ENCODE measurements around the gene INPP5J.

The INPP5J gene

DNA sequence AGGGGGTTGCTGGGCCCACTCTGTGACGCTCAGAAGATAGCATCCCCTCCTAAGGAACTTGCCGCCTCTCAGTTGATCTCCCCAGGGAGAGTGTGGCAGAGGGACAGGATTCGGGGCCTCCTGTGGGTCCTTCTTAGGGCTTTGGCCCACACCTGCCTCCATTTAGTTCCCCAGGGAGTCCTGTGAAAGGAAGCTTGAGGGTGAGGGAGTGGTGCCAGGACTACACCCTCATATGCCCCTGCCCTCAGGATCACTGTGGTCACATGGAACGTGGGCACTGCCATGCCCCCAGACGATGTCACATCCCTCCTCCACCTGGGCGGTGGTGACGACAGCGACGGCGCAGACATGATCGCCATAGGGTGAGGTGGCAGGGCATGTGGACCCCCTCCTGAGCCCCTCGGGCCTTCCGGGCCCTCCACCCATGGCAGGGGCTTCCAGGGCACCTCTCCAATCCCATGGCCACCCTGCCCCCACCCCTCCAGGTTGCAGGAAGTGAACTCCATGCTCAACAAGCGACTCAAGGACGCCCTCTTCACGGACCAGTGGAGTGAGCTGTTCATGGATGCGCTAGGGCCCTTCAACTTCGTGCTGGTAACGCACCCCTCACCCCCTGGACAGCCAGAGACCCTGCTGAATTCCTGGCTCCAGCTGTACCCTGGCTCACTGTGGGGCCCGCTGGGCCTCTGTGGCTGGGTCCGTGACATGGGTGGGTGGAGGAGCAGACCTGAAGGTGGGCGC is 3.5 kb downstream of the INPP5J start:
- no peak for DNase-seq

DNA sequence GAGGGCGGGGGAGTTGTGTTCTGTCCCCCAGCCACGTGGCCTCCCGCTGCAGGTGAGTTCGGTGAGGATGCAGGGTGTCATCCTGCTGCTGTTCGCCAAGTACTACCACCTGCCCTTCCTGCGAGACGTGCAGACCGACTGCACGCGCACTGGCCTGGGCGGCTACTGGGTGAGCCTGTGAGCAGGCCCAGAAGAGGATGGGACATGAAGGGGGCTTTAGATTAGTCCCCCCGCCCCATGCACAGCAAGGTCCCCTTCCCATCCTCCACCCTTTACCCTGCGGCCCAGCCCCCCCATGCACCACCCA is 4.1 kb downstream of the INPP5J start:
- DNase-seq: no peak

DNA sequence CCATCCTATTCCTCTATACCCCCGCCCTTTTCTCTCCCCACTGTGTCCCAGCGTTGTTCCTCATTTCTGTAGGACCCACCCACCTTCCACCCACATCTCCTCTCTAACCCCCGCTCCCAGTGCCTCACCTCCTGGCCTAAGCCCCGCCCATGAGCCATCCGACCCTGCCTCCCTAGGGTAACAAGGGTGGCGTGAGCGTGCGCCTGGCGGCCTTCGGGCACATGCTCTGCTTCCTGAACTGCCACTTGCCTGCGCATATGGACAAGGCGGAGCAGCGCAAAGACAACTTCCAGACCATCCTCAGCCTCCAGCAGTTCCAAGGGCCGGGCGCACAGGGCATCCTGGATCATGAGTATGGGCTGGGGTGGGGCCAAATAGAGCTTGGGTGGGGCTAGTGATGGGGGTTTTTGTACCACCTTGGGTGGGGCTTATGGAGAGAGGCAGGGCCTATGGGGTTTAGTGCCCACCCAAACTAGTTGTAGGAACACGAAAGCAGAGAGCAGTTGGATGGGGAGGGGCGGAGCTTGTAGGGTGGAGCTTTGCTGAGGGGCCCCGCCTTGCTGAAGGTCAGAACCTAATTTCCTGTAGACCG is 4.5 kb downstream of the INPP5J start:
- DNase-seq: no peak

DNA sequence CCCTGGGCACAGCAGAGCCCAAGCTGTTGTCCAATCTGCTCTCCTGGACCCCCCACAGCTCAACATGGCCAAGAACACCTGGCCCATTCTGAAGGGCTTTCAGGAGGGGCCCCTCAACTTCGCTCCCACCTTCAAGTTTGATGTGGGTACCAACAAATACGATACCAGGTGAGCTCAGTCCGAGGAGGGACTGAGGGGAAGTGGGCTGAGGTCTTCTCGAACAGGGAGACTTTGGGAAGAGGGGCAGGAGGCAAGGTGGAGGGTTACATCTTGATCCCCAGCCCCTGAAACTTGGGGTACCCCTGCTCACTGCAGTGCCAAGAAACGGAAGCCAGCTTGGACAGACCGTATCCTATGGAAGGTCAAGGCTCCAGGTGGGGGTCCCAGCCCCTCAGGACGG is 5.4 kb downstream of the INPP5J start:
- no peak for DNase-seq

DNA sequence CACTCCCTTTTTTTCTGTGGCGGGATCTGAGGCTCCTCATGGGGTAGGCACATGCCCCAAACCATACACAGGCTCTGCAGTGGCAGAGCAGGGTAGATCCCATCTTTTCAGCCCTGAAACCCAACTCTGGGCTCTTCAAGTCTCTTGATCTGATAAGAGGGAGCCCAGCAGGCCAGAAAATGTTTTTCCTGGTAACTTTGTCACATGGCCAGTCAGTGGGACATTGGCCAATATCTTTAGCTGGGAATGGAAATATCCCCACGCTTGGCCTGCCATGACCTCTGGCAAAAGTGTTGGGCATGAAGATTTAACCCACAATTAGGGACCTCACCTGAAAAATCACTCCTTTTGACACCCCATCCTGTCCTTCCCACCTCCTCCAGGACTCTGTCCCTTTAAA is 8.1 kb downstream of the INPP5J start:
- no peak for DNase-seq

DNA sequence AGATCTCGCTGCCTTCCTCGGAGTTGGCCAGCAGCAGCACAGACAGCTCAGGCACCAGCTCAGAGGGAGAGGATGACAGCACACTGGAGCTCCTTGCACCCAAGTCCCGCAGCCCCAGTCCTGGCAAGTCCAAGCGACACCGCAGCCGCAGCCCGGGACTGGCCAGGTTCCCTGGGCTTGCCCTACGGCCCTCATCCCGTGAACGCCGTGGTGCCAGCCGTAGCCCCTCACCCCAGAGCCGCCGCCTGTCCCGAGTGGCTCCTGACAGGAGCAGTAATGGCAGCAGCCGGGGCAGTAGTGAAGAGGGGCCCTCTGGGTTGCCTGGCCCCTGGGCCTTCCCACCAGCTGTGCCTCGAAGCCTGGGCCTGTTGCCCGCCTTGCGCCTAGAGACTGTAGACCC is 11.1 kb downstream of the INPP5J start:
- DNase-seq: no peak

DNA sequence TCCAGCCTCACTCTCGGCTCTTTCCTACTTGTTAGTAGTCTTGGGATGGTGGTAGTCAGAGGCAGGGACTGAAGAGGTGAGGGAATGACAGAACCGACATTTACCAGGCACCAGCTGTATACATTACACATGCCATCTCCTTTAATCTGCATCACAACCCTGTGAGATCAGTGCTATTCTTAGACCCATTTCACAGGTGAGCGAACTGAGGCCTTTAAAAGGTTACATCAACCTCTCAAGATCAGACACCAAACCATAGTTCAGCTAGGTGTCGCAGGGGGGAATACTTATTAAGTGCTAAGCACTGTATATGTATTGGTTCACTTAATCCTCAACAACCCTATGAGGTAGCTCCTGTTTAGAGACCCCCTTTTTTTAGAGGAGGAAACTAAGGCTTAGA is 11.9 kb downstream of the INPP5J start:
- no peak for DNase-seq

DNA sequence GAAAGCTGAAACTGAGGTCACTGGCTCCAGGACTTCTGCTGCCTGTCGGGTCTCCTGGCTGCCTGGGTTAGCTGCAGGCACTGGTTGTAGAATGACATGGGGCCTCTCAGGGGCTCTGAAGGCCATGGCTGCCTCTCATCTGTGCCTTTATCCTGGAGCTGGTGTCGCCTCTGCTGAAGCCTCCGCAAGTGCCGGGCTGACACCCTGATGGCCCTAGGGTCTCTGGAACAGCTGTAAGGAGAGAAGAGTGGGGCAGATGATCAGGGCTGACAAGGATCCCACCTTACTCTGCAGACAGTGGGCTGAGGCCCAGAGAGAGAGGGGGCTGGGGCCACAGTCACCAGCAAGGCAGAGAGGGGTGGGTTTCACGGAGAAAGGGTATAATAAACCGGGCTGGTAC is 12.9 kb downstream of the INPP5J start:
- DNase-seq: no peak

DNA sequence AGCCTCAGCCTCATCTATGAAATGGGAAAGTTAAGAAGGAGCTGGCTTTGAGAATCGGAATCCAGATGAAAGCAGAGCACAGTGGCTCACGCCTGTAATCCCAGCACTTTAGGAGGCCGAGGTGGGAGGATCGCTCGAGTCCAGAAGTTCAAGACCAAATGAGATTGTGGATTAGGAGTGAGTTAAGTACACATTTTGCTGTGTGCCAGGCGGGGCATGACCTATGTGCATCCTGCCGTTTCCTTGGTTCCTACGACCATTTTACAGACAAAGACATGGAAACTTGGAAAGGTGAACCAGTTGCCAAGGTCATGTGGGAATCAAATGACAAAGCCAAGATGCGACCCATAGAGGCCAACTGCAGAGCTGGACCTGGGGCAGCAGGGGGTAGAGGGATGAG is 13.4 kb downstream of the INPP5J start:
- DNase-seq: no peak

DNA sequence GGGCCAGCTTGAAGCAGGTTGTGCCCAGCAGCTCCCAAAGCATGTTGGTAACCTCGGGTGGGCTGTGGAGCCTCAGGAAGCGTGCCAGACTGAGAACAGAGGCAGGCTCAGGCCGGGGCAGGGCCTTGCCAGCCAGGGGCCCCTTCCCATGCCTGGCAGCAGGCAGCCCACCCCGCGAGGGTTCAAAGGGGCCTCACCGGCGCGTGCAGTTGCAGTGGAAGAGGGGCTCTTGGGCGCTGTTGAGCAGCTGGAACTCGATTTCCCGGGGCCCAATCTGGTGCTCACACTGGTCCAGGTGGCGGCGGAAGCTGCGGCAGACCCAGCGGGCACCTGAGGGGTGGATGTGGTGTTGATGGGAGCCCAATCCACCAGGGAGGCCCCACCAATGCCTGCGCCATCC is 13.9 kb downstream of the INPP5J start:
- no peak for DNase-seq

DNA sequence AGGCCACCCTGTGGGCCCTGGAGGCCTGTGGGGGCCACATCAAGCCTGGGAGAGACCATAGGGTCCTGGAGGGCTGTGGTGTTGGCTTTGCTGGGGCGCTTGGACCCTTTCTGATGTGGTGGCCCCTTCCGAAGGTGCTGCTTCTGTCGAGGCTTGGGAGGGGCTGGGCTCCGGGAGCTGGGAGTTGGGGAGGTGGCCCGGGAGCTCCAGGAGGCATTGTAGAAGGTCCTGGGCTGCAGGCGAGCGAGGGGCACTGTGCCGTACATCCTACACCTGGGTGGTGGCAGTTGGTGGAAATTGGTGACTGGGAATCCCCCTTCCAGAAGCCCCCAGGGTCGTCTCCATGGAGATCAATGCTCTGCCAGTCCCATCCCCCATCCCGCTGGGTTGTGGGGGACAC is 15.0 kb downstream of the INPP5J start:
- DNase-seq: no peak

DNA sequence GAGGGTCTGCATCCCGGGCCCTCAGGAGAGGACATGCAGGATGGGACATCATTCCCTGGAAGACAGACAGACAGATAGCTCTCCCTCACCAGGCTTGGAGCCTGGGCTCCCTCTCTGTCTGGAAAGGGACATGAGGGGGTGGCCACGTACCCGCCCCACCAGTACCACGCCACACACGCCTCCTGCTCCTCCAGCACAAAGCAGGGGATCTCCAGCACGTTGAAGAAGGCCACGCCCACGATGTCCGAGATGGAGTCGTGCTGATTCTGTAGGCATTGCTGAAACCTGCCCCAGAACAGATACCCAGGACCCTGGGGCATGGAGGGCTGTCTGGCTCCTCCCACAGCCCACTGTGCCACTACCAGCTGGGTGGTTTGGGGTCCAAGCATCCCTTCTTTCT is 15.4 kb downstream of the INPP5J start:
- no peak for DNase-seq

DNA sequence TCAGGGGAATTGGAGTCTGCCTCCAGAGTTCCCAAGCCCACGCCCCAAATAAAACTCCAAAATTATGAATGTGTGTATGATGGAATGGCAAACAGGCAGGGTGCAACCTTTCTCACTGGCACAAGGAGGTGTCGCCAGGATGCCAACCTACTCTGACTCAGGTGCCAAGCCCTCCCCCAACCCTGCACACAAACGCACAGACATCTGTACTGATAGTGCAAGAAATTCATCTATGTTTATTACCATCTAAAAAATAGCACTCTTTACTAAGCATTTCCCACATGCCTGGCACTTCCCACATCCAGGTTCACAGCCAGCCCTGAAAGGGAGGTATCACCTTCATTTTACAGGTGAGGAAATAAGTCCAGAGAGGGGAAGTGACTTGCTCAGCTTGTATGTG is 16.3 kb downstream of the INPP5J start:
- no peak for DNase-seq

DNA sequence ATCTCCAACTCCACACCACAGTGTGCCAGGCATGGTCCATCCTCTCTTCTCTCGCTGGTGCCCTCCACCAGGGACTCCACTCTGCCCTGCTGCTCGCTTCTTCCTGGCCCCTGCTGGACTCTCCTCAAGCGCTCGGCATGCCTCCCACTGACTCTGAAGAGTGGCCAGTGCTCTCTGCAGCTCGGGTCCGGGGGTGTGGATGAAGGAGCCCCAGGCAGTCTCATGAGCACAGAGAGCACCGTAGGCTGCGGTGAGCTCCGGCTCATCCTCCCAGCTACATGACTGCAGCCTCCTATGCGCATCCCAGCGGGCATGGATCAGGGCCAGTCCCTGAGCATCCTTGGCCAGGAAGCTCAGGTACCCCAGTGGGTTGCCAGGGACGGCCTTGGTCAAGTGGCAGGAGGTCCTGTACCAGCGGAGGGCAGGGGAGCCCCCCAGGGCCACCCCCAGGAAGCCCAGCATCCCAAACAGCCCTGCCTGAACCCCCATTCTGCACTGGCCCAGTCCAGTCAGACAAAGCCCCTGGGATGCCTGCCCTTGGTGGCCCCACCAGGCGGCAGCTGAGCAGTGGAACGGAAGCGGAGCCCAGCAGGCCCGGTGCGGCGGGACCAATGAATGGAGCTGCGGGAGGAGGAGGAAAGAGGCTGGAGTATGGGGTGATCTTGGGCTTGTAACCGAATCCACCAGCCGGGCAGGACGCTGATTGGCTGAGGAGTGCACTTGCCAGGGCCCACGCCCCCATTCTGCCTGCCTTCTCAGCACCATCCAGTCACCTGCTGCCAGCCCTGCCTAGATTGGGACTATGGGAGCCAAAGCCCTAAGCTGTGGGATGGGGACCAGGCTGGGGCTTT is 17.3 kb downstream of the INPP5J start, which contains the start of gene PLA2G3:
Gene PLA2G3, minus strand, starts transcription at position 643 of the 851 bp plus-strand sequence. Its CDS starts 154 bp downstream, at position 489.
- DNase-seq: no peak

DNA sequence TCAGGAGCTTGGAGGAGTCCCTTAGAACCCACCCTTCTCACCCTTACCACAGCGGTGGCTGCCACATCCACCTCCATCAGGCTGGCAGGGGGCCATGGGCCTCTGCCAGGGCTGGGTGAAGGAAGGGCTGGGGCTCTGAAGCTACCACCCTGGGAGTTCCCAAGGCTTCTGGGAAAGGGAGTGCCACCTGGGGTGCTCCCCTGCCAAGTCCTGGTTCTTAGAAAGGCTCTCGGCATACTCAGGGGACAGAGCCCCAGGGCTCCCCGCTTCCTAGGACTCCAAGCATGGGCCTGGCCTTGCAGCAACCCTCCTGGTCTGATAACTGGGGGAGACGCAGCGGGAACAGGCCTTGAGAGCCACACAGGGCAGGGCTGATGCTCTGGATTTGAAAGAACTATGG is 18.0 kb downstream of the INPP5J start:
- DNase-seq: no peak

DNA sequence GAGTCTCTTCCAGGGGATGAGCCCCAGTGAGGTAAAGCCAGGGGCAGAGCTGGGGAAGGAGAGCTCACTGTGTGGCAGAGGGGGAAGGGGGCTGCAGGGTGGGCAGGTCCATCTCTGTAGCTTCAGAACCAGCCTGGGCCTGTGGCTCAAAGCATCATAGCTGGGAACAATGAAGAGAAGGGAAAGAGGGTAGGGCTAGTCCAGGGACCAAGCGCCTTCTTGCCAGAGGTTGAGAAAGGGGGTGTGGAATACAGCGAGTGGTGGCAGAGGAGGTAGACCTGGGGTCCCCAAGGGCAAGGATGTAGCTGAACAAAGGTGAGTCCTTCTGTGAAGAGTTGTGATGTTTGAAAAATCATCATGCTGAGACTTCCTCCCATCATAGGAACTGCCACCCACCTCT is 18.8 kb downstream of the INPP5J start:
- DNase-seq: no peak

DNA sequence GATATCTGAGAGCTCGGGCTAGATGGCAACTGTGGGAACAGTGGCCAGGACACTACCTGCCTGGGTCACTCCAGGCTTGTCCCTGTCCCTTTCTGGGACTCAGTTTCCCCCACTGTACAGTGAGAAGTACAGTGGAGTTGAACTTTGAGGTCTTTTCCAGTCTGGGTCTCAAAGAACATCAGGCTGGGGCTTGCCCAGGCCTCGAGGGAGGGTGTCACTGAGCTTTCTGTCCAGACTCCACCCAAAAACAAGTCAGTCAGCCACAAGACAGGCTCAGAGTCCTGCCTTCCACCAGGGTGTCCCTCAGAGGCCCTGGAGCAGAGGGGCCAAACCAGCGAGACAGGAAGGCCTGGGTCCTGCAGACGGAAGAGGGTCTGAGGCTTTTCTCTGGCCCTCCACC is 19.5 kb downstream of the INPP5J start:
- no peak for DNase-seq

DNA sequence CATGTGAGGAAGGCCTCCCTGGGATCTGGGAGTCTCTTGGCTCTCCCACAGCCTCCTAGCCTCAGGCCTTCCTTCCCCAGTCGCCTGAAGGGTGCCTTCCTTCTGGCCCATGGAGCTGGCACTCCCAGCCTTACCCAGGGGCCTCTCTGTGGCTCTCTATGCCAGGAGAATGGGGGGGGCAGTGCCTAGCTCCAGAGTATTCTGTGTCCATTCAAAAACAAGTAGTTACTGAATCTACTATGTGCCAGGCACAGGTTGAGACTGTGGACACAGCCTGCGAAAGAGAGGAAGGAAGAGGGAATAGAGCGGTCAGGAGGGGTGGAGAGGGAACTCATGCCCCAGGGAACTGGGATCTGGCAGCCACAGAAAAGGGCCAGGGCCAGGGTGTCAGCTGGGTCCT is 20.3 kb downstream of the INPP5J start:
- no peak for DNase-seq

DNA sequence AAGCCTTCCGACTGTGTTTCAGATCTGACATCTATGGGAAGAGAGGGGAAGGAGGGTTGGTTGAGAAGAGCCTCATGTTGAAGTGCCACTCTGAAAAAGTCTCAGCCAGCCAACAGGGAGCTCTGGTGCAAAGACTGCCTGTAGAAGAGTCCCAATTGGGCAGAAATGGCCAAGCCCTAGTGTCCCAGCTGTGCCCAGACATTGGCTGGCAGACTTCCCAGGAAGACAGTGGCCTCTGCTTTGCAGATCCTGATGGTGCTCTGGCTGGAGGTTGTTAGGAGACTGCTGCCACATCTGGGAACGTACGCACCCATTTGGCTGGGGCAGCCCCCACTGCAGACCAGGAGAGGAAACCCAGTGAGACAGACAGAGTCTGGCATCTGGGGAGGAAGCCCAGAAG is 20.8 kb downstream of the INPP5J start:
- no peak for DNase-seq

DNA sequence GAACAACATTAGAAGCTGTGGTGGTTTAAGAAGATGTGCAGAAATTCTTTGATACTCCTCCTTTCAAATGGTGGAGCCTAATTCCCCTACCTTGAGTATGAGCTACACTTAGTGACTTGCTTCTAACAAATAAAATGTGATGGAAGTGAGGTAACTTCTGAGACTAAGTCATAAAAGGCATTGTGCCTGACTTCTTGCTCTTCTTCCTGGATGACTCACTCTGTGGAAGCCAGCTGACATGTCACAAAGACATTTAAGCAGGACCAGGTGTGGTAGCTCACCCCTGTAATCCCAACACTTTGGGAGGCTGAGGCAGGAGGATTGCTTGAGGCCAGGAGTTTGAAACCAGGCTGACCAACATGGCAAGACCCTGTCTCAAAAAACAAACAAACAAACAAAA is 21.5 kb downstream of the INPP5J start:
- no peak for DNase-seq

DNA sequence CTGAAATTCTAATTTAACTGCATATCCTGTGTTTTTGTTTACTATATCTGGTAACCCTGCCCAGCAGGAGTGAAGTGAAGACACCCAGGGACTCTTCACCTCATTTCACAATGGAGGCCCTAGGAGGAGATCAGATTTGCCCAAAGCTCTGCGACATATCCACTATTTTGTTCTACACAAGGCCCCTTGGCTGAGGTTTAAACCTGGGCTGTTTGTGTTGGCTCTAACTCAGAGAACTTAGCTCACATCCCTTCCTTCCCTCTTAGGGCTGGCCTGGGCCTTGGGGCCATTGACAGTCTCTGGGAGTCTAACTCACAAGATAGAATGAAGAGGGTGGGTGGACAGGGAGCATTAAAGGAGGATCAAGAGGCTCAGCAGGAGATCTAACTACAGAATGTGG is 25.7 kb downstream of the INPP5J start:
- DNase-seq: no peak

DNA sequence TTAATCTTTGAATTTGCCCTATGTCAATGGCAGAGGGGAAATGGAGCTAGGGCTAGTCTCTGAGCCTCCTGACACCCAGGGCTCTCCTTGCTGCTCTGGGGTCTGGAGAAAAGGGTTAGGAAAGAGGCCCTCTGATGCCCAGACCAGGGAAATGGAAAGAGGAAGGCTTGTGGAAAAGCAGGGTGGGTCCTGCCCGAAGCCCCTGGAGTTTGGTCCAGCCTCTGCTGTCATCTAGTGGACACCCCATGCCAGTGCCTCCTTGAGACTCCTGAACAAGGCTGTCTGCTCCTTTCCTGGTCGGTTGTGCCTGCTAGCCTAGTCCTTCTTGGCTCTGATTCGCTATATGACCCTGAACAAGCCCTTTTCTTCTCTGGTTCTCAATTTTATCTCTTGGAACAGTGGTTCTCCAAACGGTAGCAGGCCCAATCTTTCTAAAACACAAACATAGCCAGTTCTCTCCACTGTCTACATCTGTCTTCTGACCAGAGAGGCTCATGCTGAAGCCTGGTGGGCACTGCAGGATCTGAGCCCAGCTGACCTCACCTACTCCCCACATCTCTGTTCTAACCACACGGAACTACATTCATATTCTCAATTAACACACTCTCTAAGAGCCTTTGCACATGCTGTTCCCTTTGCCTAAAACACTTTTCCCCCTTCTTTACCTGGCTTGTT is 26.3 kb downstream of the INPP5J start:
- peak; percentile 45 for DNase-seq

DNA sequence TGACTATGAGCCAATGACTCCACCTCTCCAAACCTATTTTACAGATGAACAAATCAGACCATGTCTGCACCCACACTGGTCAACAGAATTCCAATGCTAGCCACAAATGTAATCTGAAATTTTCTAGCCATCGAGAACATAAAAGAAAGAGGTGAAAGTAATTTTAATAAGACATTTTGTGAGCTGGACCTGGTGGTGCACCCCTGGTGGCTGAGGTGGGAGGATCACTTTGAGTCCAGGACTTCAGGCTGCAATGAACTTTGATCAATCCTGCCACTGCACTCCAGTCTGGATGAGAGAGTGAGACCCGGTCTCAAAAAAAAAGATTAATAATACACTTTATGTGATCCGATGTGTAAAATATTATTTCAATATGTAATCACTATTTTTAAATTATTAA is 27.8 kb downstream of the INPP5J start:
- no peak for DNase-seq

DNA sequence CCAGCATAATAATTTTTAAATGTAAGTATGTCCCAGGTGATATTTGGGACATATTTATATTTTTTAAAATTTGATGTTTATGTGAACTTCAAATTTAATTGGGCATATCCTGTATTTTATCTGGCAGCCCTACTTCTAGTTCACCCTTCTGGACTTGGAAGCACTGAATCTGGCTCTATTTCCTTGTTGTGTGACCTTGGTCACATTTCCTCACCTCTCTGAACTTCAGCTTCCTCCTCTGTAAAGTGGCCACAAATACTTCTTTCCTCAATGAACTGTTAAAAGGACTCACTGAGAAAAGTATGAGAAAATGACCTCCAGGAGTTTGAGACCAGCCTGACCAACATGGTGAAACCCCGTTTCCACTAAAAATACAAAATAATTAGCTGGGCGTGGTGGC is 29.1 kb downstream of the INPP5J start:
- no peak for DNase-seq
